Neural cell (in vitro differentiated cells): ENCODE results near the gene VASN.

Source experiments
- CTCF ChIP-seq: fragments of 450-650 bp; IDR thresholded peaks from 2 replicates; pipeline ENCODE4 v1.5.1; 2014; ENCODE audit warnings: antibody characterized with exemption, mild to moderate bottlenecking, moderate library complexity; ENCODE audit not compliant: poor library complexity, severe bottlenecking
- REST ChIP-seq: IDR thresholded peaks from 2 replicates; pipeline ENCODE4 v1.6.1; 2012; ENCODE audit warnings: borderline replicate concordance
- TAF1 ChIP-seq: IDR thresholded peaks from 2 replicates; pipeline ENCODE4 v1.6.1; 2012; ENCODE audit warnings: low read depth

GRCh38 chr16:4322121-4323052, 49.3 kb upstream of the VASN start:
- no peak for TF ChIP-seq CTCF
- TF ChIP-seq REST, result no peak
- TF ChIP-seq TAF1, result no peak
